ENCODE results near the gene EFHC2.

DNA sequence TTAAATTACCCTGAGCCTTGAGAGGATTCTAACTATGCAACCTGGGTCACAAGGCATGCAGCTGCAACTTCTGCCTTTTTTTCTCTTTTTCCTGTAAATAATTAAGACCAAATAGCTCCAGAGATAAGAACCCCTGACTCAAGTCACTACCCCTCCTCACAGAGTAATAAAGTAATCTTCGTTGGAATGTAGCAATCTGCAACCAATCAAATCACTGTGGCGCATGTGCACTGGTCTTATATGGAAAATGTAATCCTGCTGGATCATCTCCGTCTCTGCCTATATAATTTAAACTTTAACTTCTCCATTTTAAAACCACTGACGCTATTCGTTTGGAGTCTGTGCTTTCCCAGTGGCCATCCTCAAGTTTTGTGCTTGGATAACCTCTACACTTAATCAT is 6.1 kb upstream of the EFHC2 start:
- TF ChIP-seq, protein P1, sequence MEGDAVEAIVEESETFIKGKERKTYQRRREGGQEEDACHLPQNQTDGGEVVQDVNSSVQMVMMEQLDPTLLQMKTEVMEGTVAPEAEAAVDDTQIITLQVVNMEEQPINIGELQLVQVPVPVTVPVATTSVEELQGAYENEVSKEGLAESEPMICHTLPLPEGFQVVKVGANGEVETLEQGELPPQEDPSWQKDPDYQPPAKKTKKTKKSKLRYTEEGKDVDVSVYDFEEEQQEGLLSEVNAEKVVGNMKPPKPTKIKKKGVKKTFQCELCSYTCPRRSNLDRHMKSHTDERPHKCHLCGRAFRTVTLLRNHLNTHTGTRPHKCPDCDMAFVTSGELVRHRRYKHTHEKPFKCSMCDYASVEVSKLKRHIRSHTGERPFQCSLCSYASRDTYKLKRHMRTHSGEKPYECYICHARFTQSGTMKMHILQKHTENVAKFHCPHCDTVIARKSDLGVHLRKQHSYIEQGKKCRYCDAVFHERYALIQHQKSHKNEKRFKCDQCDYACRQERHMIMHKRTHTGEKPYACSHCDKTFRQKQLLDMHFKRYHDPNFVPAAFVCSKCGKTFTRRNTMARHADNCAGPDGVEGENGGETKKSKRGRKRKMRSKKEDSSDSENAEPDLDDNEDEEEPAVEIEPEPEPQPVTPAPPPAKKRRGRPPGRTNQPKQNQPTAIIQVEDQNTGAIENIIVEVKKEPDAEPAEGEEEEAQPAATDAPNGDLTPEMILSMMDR (IDR thresholded peaks at IDR 0.05), result no peak
- TF ChIP-seq POLR2AphosphoS5 (IDR thresholded peaks at IDR 0.05; ENCODE audit: insufficient read depth in 1 of 2, low read depth in 1 of 2) (no peak), POLR2A (IDR thresholded peaks at IDR 0.05) (no peak)

Measured in vagina (tissue), 2 donors.